ENCODE measurements around the gene SPNS2.

SPNS2 gene

DNA sequence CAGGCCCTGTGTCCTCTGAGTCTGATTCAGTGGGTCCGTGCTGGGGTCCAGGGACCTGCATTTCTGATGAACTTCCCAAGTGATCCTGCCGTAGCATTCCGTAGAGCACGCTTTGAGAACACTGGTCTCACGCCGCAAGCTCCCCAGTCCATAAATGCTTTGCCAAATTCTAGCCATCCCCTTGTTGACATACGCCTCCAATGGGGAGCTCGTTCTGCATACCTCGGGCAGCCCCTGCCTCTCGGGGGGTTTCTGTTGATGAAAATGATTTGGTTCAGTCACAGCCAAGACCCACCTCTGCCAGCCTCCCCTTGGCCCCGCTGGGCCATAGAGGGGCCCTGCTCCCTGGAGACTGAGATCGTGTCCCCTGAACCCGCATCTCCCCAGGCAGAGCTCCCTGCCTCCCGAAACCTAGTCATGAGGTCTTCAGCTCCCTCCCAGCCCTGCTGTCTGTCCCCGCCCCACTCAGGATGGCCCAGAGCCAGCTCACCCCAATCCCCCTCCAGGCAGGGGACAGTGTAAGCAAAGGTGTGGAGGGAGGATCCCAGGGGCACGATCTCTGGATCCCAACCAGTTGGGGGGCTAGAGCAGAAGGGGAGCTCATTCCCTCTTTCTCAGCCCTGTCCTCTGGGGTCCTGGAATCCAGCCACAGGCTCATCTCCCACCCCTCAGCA lies 16.2 kb upstream of the SPNS2 start:
- H3K9me3 ChIP-seq (ENCODE audit: control insufficient read depth, insufficient read depth, low read depth, low read length), result no peaks in the 10 kb centered on the region
- H3K27ac ChIP-seq (ENCODE audit: low read depth, low read length), result no peak overlapping the region
- no peak overlapping the region for H3K9ac ChIP-seq (ENCODE audit: low read length)
- no peak overlapping the region for H3K4me3 ChIP-seq (ENCODE audit: low read depth, low read length)
- no peaks in the 10 kb centered on the region for H3K27me3 ChIP-seq (ENCODE audit: control insufficient read depth, insufficient read depth, low read length)
- H3K36me3 ChIP-seq (ENCODE audit: control insufficient read depth, insufficient read depth, low read length), result no peaks in the 10 kb centered on the region
- H3K4me1 ChIP-seq (ENCODE audit: control insufficient read depth, insufficient read depth, low read length), result peaks cover 15% of the 10 kb centered on the region; the same call in 1 of the 2 replicates

DNA sequence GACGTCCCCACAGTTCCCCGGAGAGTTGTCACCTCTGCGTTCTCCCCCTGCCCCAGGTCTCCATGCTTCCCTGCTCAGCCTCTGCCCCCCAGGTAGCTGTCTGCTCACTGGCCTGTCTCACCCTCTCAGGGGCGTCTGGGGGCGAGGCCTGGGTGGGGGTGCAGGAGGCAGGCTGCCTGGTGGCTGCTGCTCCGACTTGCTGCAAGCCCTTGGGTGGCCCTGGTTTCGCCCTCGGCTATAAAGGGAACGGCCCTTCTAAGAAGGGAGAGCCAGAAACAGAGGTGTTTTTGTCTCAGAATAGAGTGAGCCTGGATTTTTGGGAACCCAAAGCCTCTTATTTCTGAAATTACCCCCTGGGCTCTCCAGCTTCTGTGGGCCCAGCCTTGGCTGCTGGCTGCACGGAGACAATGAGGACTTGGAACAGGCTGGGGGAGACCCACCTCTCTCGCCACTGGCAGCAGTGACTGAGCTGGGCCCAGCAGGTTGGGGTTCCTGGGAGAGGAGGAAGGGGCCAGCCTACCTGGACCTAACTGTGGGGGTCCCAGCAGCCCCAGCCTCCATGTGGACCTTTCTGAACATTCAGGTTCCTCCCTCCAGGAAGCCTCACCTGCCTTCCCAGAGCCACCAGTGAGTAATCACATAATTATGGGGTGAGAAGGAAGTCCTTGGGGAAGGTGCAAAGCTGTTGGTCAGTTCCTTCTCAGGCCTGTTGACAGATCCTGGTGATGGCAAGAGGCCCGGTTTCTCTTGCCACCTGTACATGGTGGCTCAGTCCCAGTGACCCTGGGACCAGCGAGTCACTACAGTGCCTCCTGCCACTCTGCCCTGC lies 15.5 kb upstream of the SPNS2 start:
- H3K27me3 ChIP-seq (ENCODE audit: control insufficient read depth, insufficient read depth, low read length), result no peaks in the 10 kb centered on the region
- peaks cover 15% of the 10 kb centered on the region; the same call in 1 of the 2 replicates for H3K4me1 ChIP-seq (ENCODE audit: control insufficient read depth, insufficient read depth, low read length)
- no peak overlapping the region for H3K9ac ChIP-seq (ENCODE audit: low read length)
- no peak overlapping the region for H3K27ac ChIP-seq (ENCODE audit: low read depth, low read length)
- no peaks in the 10 kb centered on the region for H3K36me3 ChIP-seq (ENCODE audit: control insufficient read depth, insufficient read depth, low read length)
- no peak overlapping the region for H3K4me3 ChIP-seq (ENCODE audit: low read depth, low read length)
- no peaks in the 10 kb centered on the region for H3K9me3 ChIP-seq (ENCODE audit: control insufficient read depth, insufficient read depth, low read depth, low read length)

DNA sequence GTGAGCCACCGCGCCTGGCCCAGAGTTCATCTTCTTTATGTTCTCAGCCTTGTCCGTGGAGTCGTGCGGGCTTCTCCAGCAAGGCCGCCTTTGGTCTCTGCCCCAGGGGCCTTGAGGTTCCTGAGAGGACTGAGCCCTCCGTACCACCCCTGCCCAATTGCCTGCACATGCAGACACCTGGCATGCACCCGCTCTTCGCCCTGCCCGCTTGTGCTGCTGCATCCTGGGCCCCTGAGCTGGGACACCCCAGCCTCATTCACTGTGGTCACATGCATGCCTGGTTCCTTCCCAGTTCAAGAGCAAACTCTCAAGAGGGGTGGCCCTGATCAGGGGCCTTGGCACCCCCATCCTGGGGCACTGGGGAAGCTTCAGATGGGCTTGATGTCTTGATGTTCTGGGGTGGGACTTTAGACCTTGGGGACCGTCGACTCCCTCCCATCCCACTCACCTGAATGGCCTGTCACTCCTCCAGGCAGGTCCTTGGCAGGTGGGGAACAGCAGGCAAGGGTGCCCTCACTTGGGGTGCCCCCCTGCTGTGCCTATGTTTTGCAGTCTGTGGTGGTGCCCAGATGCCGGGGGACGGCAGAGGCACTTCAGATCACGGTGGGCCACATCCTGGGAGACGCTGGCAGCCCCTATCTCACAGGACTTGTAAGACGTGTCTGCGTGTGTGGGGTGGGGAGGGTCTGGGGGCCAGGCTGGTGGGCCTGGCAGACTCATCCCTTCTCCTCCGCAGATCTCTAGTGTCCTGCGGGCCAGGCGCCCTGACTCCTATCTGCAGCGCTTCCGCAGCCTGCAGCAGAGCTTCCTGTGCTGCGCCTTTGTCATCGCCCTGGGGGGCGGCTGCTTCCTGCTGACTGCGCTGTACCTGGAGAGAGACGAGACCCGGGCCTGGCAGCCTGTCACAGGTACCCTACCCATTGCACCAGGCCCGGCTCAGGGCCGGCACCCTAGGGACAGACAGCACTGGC lies 12.7 kb upstream of the SPNS2 start:
- Histone ChIP-seq H3K36me3 (ENCODE audit: control insufficient read depth, insufficient read depth, low read length) (no peaks in the 10 kb centered on the region), H3K9me3 (ENCODE audit: control insufficient read depth, insufficient read depth, low read depth, low read length) (no peaks in the 10 kb centered on the region), H3K27ac (ENCODE audit: low read depth, low read length) (no peak overlapping the region), H3K4me1 (ENCODE audit: control insufficient read depth, insufficient read depth, low read length) (peaks cover 10% of the 10 kb centered on the region; the same call in 1 of the 2 replicates), H3K4me3 (ENCODE audit: low read depth, low read length) (no peak overlapping the region), H3K9ac (ENCODE audit: low read length) (no peak overlapping the region), H3K27me3 (ENCODE audit: control insufficient read depth, insufficient read depth, low read length) (no peaks in the 10 kb centered on the region)

- peaks cover 6% of the 10 kb centered on the region; the same call in 1 of the 2 replicates for H3K4me1 ChIP-seq (ENCODE audit: control insufficient read depth, insufficient read depth, low read length)
- no peak overlapping the region for H3K9ac ChIP-seq (ENCODE audit: low read length)
- no peak overlapping the region for H3K4me3 ChIP-seq (ENCODE audit: low read depth, low read length)
- H3K36me3 ChIP-seq (ENCODE audit: control insufficient read depth, insufficient read depth, low read length), result no peaks in the 10 kb centered on the region
- H3K27ac ChIP-seq (ENCODE audit: low read depth, low read length), result no peak overlapping the region
- no peaks in the 10 kb centered on the region for H3K9me3 ChIP-seq (ENCODE audit: control insufficient read depth, insufficient read depth, low read depth, low read length)
- no peaks in the 10 kb centered on the region for H3K27me3 ChIP-seq (ENCODE audit: control insufficient read depth, insufficient read depth, low read length)
These were observed 11.4 kb upstream of the SPNS2 start for GRCh38 chr17:4487296-4487695.

- H3K4me1 ChIP-seq (ENCODE audit: control insufficient read depth, insufficient read depth, low read length), result peaks cover 8% of the 10 kb centered on the region
- no peak overlapping the region for H3K27ac ChIP-seq (ENCODE audit: low read depth, low read length)
- no peak overlapping the region for H3K4me3 ChIP-seq (ENCODE audit: low read depth, low read length)
- H3K9ac ChIP-seq (ENCODE audit: low read length), result no peak overlapping the region
- no peaks in the 10 kb centered on the region for H3K36me3 ChIP-seq (ENCODE audit: control insufficient read depth, insufficient read depth, low read length)
- H3K9me3 ChIP-seq (ENCODE audit: control insufficient read depth, insufficient read depth, low read depth, low read length), result no peaks in the 10 kb centered on the region
- no peaks in the 10 kb centered on the region for H3K27me3 ChIP-seq (ENCODE audit: control insufficient read depth, insufficient read depth, low read length)
These were observed 10.6 kb upstream of the SPNS2 start for GRCh38 chr17:4487820-4488716.

DNA sequence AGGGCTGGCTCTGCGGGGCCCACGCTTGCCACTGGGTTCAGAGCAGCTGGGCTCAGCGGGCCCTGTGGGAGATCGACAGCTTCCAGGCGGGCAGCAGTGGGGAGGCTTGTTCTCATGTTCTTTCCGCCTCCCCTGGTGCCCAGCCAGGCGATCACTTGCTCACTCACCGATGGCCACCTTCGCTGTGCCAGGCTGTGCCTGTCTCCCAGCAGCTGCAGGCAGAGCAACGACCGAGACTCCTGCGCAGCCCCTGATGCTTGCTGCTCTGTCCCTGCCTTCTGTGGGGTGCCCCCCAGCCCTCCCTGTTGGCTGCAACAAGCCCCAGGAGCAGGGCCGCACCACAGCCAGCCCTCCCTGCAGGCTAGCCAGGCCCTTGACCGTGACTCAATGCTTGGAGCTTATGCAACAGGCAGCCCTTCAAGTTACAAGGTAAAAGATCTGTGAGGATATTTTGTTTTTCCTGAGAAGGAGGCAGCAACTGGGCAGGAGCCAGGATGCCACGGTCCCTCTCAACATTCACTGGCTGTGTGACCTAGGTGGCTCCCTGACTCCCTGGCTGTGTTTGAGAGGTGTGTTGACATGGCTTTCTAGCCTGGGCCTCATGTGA lies 9.6 kb upstream of the SPNS2 start:
- no peak overlapping the region for H3K27ac ChIP-seq (ENCODE audit: low read depth, low read length)
- H3K27me3 ChIP-seq (ENCODE audit: control insufficient read depth, insufficient read depth, low read length), result no peaks in the 10 kb centered on the region
- H3K36me3 ChIP-seq (ENCODE audit: control insufficient read depth, insufficient read depth, low read length), result no peaks in the 10 kb centered on the region
- H3K9ac ChIP-seq (ENCODE audit: low read length), result no peak overlapping the region
- no peaks in the 10 kb centered on the region for H3K9me3 ChIP-seq (ENCODE audit: control insufficient read depth, insufficient read depth, low read depth, low read length)
- H3K4me3 ChIP-seq (ENCODE audit: low read depth, low read length), result no peak overlapping the region
- H3K4me1 ChIP-seq (ENCODE audit: control insufficient read depth, insufficient read depth, low read length), result peaks cover 3% of the 10 kb centered on the region

DNA sequence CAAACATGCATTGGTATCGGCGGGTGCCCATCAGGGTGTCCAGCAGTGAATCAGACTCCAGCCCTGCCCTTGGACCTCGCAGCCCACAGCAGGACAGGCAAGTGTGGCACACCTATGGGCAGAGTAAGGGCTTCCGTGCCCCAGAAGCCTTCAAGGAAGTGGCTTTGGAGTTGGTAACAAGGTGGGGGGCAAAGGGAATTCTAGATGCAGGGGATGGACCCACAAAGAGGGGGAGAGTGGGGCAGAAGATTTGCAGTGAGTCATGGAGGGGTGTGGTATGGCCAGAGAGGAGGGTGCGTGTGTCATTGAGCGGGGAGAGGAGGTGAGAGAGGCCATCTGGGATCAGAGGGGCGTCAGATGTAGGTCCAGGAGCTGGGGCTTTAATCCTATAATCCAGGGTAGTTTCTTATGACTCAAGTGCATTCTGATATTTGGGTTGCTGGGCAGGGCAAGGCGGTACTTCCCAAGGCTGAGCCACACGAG lies 8.5 kb upstream of the SPNS2 start:
- H3K27me3 ChIP-seq (ENCODE audit: control insufficient read depth, insufficient read depth, low read length), result no peaks in the 10 kb centered on the region
- peaks cover 3% of the 10 kb centered on the region for H3K4me1 ChIP-seq (ENCODE audit: control insufficient read depth, insufficient read depth, low read length)
- no peak overlapping the region for H3K27ac ChIP-seq (ENCODE audit: low read depth, low read length)
- H3K9me3 ChIP-seq (ENCODE audit: control insufficient read depth, insufficient read depth, low read depth, low read length), result no peaks in the 10 kb centered on the region
- H3K36me3 ChIP-seq (ENCODE audit: control insufficient read depth, insufficient read depth, low read length), result no peaks in the 10 kb centered on the region
- H3K9ac ChIP-seq (ENCODE audit: low read length), result no peak overlapping the region
- H3K4me3 ChIP-seq (ENCODE audit: low read depth, low read length), result no peak overlapping the region

GRCh38 chr17:4490637-4491061 lies 8.0 kb upstream of the SPNS2 start:
- Histone ChIP-seq H3K9me3 (ENCODE audit: control insufficient read depth, insufficient read depth, low read depth, low read length) (no peaks in the 10 kb centered on the region), H3K27me3 (ENCODE audit: control insufficient read depth, insufficient read depth, low read length) (no peaks in the 10 kb centered on the region), H3K9ac (ENCODE audit: low read length) (no peak overlapping the region), H3K36me3 (ENCODE audit: control insufficient read depth, insufficient read depth, low read length) (no peaks in the 10 kb centered on the region), H3K4me3 (ENCODE audit: low read depth, low read length) (no peak overlapping the region), H3K27ac (ENCODE audit: low read depth, low read length) (no peak overlapping the region), H3K4me1 (ENCODE audit: control insufficient read depth, insufficient read depth, low read length) (peaks cover 3% of the 10 kb centered on the region)

- Histone ChIP-seq H3K9me3 (ENCODE audit: control insufficient read depth, insufficient read depth, low read depth, low read length) (no peaks in the 10 kb centered on the region), H3K36me3 (ENCODE audit: control insufficient read depth, insufficient read depth, low read length) (no peaks in the 10 kb centered on the region), H3K4me3 (ENCODE audit: low read depth, low read length) (no peak overlapping the region), H3K27me3 (ENCODE audit: control insufficient read depth, insufficient read depth, low read length) (peaks cover 17% of the 10 kb centered on the region), H3K4me1 (ENCODE audit: control insufficient read depth, insufficient read depth, low read length) (peaks cover 3% of the 10 kb centered on the region), H3K27ac (ENCODE audit: low read depth, low read length) (no peak overlapping the region), H3K9ac (ENCODE audit: low read length) (no peak overlapping the region)
These were observed 5.7 kb upstream of the SPNS2 start for GRCh38 chr17:4492721-4493561.
